Measurements from ENCODE around the gene INHA.

DNA sequence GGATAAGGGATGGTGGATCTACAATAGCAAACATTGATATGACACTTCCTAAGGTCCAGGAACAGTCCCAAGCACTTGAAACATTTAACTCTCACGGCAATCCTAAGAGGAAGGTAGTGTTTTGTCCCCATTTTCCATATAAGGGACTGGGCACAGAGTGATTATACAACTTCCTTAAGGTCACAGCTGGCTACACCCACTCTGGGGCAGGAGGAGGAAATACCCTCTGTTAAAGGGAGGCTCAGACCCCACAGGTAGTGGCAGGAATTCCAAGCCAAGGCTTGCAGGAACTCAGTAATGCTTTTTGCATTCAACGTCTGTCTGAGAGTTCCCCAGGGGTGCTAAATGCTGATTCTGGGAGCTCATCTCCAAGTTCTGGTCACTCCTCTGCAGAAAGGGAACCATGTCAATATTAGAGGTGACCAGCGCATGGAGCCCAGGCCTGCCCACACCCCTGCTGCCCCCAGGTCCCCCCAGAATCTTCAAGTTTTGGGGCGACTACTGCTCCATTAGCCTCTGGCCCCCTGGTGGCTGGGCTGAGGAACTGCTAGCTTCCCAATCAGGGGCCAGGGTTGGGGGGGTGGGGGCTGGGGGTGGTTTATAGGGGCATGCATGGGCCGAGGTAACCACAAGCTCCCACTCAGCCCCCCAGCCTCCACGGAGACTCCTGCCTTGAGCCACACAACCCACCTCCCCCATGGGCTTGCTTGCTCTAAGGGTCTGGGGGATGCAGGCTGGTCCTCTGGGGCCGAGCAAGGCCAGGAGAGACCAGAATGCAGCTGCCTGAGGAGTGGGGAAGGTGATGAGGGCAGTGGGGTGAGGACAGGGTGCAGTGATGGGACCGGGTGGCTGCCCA, 11.8 kb upstream of the INHA start:
- TF ChIP-seq, protein P1, sequence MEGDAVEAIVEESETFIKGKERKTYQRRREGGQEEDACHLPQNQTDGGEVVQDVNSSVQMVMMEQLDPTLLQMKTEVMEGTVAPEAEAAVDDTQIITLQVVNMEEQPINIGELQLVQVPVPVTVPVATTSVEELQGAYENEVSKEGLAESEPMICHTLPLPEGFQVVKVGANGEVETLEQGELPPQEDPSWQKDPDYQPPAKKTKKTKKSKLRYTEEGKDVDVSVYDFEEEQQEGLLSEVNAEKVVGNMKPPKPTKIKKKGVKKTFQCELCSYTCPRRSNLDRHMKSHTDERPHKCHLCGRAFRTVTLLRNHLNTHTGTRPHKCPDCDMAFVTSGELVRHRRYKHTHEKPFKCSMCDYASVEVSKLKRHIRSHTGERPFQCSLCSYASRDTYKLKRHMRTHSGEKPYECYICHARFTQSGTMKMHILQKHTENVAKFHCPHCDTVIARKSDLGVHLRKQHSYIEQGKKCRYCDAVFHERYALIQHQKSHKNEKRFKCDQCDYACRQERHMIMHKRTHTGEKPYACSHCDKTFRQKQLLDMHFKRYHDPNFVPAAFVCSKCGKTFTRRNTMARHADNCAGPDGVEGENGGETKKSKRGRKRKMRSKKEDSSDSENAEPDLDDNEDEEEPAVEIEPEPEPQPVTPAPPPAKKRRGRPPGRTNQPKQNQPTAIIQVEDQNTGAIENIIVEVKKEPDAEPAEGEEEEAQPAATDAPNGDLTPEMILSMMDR (IDR thresholded peaks at IDR 0.05; ENCODE audit: insufficient read depth, low read length, poor library complexity, severe bottlenecking): peak; percentile 45
- no peak for TF ChIP-seq EZH2phosphoT487 (conservative IDR thresholded peaks at IDR 0.05; ENCODE audit: low read length)
